ENCODE measurements around the gene OR51B4. TPM values are rescaled to one million over a fixed set of nuclear protein-coding genes. Genes with fewer than 3 reads are reported as not detected.

Gene OR51B4
- total RNA-seq, 1 experiment from 2014 or later = not detected

DNA sequence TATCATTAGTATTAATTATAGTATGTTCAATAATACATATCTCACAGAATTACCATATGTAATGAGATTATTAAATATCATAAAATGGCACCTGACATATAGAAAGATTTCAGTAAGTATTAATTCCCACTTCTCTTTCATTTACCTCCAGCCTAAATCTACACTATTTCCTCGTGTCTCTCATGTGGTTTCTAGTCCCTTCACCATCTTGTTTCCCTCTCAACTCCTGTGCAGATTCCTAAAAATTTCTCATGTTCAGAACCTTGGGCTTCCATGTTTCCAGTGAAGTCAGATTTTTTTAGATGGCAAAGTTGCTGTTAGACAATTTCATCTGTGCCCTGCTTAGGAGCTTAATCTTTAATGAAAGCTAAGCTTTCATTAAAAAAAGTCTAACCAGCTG lies 17.9 kb downstream of the OR51B4 start:
- Histone ChIP-seq H3K4me2 (ENCODE audit: insufficient read depth, insufficient read length, low read length) (no peak overlapping the region), H3K9me3 (ENCODE audit: control insufficient read depth, low read depth, low read length) (no peaks in the 10 kb centered on the region), H4K8ac (replicated peaks; ENCODE audit: insufficient read length, low read depth, low read length) (no peak overlapping the region), H2AK5ac (ENCODE audit: insufficient read length, low read length) (no peak overlapping the region), H2AFZ (ENCODE audit: low read length) (no peak overlapping the region), H4K20me1 (ENCODE audit: control insufficient read depth, insufficient read depth, insufficient read length) (no peaks in the 10 kb centered on the region), H3K23me2 (ENCODE audit: insufficient read length, low read depth, low read length, poor library complexity, severe bottlenecking) (no peaks in the 10 kb centered on the region), H3K14ac (ENCODE audit: insufficient read depth, low read length) (no peak overlapping the region), H2BK12ac (ENCODE audit: insufficient read length, low read depth, low read length) (no peak overlapping the region), H3K4me1 (ENCODE audit: insufficient read depth, low read length) (no peaks in the 10 kb centered on the region), H2BK20ac (ENCODE audit: low read depth, low read length, poor library complexity, severe bottlenecking) (no peak overlapping the region), H3K27ac (ENCODE audit: insufficient read length, low read depth, low read length) (no peak overlapping the region), H3K23ac (ENCODE audit: insufficient read length, low read depth, low read length) (no peak overlapping the region), H3K79me1 (ENCODE audit: insufficient read depth, low read depth, low read length, poor library complexity, severe bottlenecking) (no peaks in the 10 kb centered on the region), H3K4ac (ENCODE audit: low read depth, low read length) (no peak overlapping the region), H2BK120ac (ENCODE audit: low read depth, low read length, poor library complexity, severe bottlenecking) (no peak overlapping the region), H4K91ac (ENCODE audit: insufficient read length, low read depth, low read length) (no peak overlapping the region), H2BK15ac (ENCODE audit: low read depth, low read length) (no peak overlapping the region), H3K9ac (ENCODE audit: extremely low read depth, insufficient read length, low read length) (no peak overlapping the region), H3T11ph (ENCODE audit: low read length) (no peak overlapping the region), H3K18ac (ENCODE audit: insufficient read length, low read depth, low read length) (no peak overlapping the region), H2BK5ac (ENCODE audit: insufficient read length, low read length) (no peak overlapping the region), H4K5ac (ENCODE audit: insufficient read length, low read depth, low read length) (no peak overlapping the region), H3K27me3 (ENCODE audit: insufficient read depth, low read length) (no peaks in the 10 kb centered on the region), H3K56ac (ENCODE audit: insufficient read length, low read depth, low read length) (no peak overlapping the region), H3K79me2 (ENCODE audit: insufficient read depth, low read length) (no peaks in the 10 kb centered on the region)
- Mint-ChIP-seq H3K4me1 (peaks cover 4 to 7% of the 10 kb centered on the region in 2 experiments), H3K27me3 (ENCODE audit: low read depth) (no peaks in the 10 kb centered on the region; the same call in 1 of the 2 replicates), H3K4me3 (no peak overlapping the region), H3K36me3 (ENCODE audit: insufficient read depth in 1 of 3, low read depth in 3 of 3) (no peaks in the 10 kb centered on the region; a peak in 1 of 7 replicates), H3K27ac (no peak overlapping the region), H3K9me3 (no peaks in the 10 kb centered on the region)
- DNase-seq = no peak
- WGBS (ENCODE audit: extremely low coverage, insufficient read length, low lambda C conversion rate) = no CpG with 5 or more reads among the region's 1 CpG
- TF ChIP-seq, protein P1, sequence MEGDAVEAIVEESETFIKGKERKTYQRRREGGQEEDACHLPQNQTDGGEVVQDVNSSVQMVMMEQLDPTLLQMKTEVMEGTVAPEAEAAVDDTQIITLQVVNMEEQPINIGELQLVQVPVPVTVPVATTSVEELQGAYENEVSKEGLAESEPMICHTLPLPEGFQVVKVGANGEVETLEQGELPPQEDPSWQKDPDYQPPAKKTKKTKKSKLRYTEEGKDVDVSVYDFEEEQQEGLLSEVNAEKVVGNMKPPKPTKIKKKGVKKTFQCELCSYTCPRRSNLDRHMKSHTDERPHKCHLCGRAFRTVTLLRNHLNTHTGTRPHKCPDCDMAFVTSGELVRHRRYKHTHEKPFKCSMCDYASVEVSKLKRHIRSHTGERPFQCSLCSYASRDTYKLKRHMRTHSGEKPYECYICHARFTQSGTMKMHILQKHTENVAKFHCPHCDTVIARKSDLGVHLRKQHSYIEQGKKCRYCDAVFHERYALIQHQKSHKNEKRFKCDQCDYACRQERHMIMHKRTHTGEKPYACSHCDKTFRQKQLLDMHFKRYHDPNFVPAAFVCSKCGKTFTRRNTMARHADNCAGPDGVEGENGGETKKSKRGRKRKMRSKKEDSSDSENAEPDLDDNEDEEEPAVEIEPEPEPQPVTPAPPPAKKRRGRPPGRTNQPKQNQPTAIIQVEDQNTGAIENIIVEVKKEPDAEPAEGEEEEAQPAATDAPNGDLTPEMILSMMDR (conservative IDR thresholded peaks at IDR 0.05) = no peak

Data from H9 (cell line).